Psoas muscle (tissue), 8 donors: ENCODE results near the gene KIAA2012. TPM values are rescaled to one million over a fixed set of nuclear protein-coding genes. Genes with fewer than 3 reads are reported as not detected.

Experiments
- ATAC-seq, 4 donors: fragments of 200-7000 bp; cut with Tn5 transposase; one replicate each; pipeline ENCODE4 v1.9.1; 2020; ENCODE audit warnings: moderate library complexity in 3 of 4, mild to moderate bottlenecking in 2 of 4
- DNase-seq, 2 donors: peaks; one replicate each; pipeline ENCODE4 v3.0.0-alpha.2; 2020
- H3K27ac ChIP-seq: fragments of 200-600 bp; one replicate; pipeline ENCODE4 v1.8.0; 2022
- H3K27me3 ChIP-seq, 3 donors: fragments of 200-600 bp in 1 of 3; one replicate each; pipeline versions ENCODE4 v1.6.1 to v1.8.0; 2013 to 2022; ENCODE audit warnings: low read length in 2 of 3, mild to moderate bottlenecking in 2 of 3, moderate library complexity in 1 of 3; ENCODE audit not compliant: insufficient read depth in 3 of 3
- H3K36me3 ChIP-seq, 2 donors: fragments of 200-600 bp in 1 of 2; one replicate each; pipeline versions ENCODE4 v1.6.1 to v1.8.0; 2013 to 2022; ENCODE audit warnings: low read depth in 1 of 2, mild to moderate bottlenecking in 1 of 2, moderate library complexity in 1 of 2; ENCODE audit not compliant: insufficient read depth in 1 of 2
- H3K4me1 ChIP-seq: fragments of 200-600 bp; one replicate; pipeline ENCODE4 v1.8.0; 2022
- H3K4me3 ChIP-seq: fragments of 200-600 bp; one replicate; pipeline ENCODE4 v1.8.0; 2022; ENCODE audit warnings: mild to moderate bottlenecking
- H3K9me3 ChIP-seq: fragments of 200-600 bp; one replicate; pipeline ENCODE4 v1.8.0; 2022
- WGBS, 3 donors: extraction: QIAGEN DNeasy Blood & Tissue Kit; methylation state at CpG; one replicate each; pipeline versions ENCODE4 v1.1.6 to v1.1.7; 2013; 5-methylcytosine and 5-hydroxymethylcytosine counted together
- intact Hi-C, 2 donors: fragments of 100-400 bp; cut with DNase I; formaldehyde crosslinking; loops; one replicate each; pipeline versions ENCODE4 v1.11.0 to v1.14.2; 2022
- polyA plus RNA-seq, 3 donors: library from polyadenylated mRNA; stranded (reverse); fragments of 200-250 nt; gene quantifications; one replicate each; pipeline ENCODE4 v1.2.3, GENCODE V29; 2013
- total RNA-seq, 4 donors: library from RNA; stranded (reverse); fragmentation: NEBNext Ultra II Directional in 2 of 4; extraction: Animal tissue kit (Norgen Biotek cat#: 25700) in 2 of 4; gene quantifications; one replicate each; pipeline versions ENCODE4 v1.2.1 to v1.2.4, GENCODE V29; 2021 to 2023
- TF ChIP-seq, protein P1 (sequence below): fragments of 200-600 bp; IDR thresholded peaks from one replicate; pipeline ENCODE4 v1.8.0; 2022; ENCODE audit warnings: antibody characterized with exemption
- donor health status: healthy with polysubstance abuse.
- donor health status: DM: no; HTN: no; CAD: no; lungs with moderate emphysema.
- donor health status: Bipolar disorder and iron deficiency.
- donor health status: healthy.
- donor health status: DM: yes; HTN: yes; CAD: no.
- donor health status: DM: no; HTN: no; CAD: no.
- donor health status: DM: no; HTN: no; CAD: no.
- donor health status: DM: yes; HTN: yes; CAD: no.

Gene KIAA2012
- total and polyA plus RNA-seq, 7 donors = 0.03 to 0.06 TPM; not detected in 5

DNA sequence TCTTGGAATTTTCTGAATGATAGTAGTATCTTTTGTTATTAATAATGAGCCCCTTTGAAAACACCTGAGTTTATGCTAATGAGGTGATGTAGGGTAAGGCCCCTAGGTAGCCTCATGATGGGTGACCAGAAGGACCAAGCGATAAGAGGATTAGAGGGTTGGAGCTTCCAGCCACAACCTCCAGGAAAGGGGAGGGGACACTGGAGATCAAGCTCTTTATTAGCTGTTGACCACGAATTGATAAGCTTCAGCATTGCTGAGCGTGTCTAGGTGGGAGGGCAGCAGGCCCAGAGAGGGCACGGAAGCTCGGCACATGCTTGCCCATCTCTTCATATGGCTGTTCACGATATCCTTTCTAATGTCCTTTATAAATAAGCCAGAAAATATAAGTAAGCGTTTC lies 39.0 kb downstream of the KIAA2012 start:
- H3K36me3 ChIP-seq = no peaks in the 10 kb centered on the region
- no peak for DNase-seq
- 87 to 97% (median 94%) methylated on average over 7 of the region's 7 CpGs for WGBS, 3 donors
- no peak for ATAC-seq
- no peak overlapping the region for H3K4me3 ChIP-seq
- H3K9me3 ChIP-seq = no peaks in the 10 kb centered on the region
- H3K4me1 ChIP-seq = peaks cover 20% of the 10 kb centered on the region
- intact Hi-C loops = no loop called here
- H3K27me3 ChIP-seq = no peaks in the 10 kb centered on the region
- TF ChIP-seq, protein P1, sequence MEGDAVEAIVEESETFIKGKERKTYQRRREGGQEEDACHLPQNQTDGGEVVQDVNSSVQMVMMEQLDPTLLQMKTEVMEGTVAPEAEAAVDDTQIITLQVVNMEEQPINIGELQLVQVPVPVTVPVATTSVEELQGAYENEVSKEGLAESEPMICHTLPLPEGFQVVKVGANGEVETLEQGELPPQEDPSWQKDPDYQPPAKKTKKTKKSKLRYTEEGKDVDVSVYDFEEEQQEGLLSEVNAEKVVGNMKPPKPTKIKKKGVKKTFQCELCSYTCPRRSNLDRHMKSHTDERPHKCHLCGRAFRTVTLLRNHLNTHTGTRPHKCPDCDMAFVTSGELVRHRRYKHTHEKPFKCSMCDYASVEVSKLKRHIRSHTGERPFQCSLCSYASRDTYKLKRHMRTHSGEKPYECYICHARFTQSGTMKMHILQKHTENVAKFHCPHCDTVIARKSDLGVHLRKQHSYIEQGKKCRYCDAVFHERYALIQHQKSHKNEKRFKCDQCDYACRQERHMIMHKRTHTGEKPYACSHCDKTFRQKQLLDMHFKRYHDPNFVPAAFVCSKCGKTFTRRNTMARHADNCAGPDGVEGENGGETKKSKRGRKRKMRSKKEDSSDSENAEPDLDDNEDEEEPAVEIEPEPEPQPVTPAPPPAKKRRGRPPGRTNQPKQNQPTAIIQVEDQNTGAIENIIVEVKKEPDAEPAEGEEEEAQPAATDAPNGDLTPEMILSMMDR = no peak
- no peak overlapping the region for H3K27ac ChIP-seq

DNA sequence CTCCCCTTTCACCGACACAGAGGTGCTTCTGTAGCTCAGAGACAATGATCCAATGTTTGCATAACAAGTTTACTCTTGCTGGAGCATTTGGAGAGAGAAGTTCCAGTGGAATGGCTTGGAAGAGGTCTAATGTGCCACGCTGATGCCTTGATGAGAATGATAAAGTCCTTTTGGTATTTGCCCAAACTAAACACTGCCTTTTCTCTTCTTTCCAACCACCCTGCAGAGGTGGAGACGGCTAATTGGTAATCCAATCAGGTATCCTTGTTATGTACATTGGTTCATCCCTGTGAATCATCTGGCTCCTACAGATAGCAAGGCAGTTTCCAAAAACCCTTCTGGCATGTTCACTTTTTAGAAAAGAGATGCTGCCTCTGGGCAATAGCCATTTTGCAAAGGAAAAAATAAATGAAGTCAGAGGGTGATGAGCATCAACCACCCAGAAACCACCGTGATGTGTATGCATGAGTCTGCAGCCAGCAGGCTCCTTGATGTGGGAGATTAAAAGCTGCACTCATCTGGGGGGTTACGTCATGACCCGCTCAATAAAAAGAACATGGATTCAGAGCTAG lies 40.6 kb downstream of the KIAA2012 start:
- no peak for ATAC-seq
- peaks cover 20% of the 10 kb centered on the region for H3K4me1 ChIP-seq
- WGBS, 3 donors = 67 to 75% (median 73%) methylated on average over 6 of the region's 6 CpGs

DNA sequence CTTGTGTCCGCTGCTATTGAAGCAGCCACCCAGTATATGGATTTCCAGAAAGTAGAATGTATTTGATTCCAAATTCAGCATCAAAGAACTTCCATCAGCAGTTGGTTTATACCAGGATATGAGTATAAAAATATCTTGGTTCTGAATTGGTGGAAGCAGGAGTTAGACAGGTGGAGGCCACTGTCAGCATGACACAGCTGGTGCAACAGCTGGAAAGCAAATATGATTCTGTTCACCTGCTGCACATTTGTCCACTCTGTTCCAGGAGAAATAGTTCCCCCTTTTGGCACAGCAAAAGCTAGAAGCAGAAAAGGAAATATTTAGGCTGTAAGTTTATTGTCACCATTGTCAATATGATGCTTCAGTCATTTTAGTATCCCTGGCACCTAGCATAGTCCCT lies 41.2 kb downstream of the KIAA2012 start:
- TF ChIP-seq, protein P1 = no peak
- H3K27ac ChIP-seq = no peak overlapping the region
- no peaks in the 10 kb centered on the region for H3K27me3 ChIP-seq
- no peak for DNase-seq
- H3K9me3 ChIP-seq = no peaks in the 10 kb centered on the region
- no peak overlapping the region for H3K4me3 ChIP-seq
- intact Hi-C loops = no loop called here
- H3K36me3 ChIP-seq = no peaks in the 10 kb centered on the region
- H3K4me1 ChIP-seq = peaks cover 17% of the 10 kb centered on the region
- 73 to 93% (median 82%) methylated on average over 1 of the region's 1 CpG for WGBS, 3 donors
- no peak for ATAC-seq

More for the DNA sequence above, 40.6 kb downstream of the KIAA2012 start:
- no peak overlapping the region for H3K4me3 ChIP-seq
- no peaks in the 10 kb centered on the region for H3K36me3 ChIP-seq
- no peak for DNase-seq
- H3K27ac ChIP-seq = no peak overlapping the region
- H3K9me3 ChIP-seq = no peaks in the 10 kb centered on the region
- intact Hi-C loops = no loop called here
- no peaks in the 10 kb centered on the region for H3K27me3 ChIP-seq
- TF ChIP-seq, protein P1 = no peak

- Histone ChIP-seq H3K4me3 (no peak overlapping the region), H3K27me3 (no peaks in the 10 kb centered on the region), H3K27ac (no peak overlapping the region), H3K4me1 (peaks cover 12% of the 10 kb centered on the region), H3K9me3 (no peaks in the 10 kb centered on the region), H3K36me3 (no peaks in the 10 kb centered on the region)
- intact Hi-C loops = no loop called here
- DNase-seq (no peak), ATAC-seq (no peak)
- 91 to 95% (median 92%) methylated on average over 1 of the region's 1 CpG for WGBS, 3 donors
- TF ChIP-seq, protein P1 = no peak
Measured at GRCh38 chr2:202114795-202115194, 41.7 kb downstream of the KIAA2012 start.

DNA sequence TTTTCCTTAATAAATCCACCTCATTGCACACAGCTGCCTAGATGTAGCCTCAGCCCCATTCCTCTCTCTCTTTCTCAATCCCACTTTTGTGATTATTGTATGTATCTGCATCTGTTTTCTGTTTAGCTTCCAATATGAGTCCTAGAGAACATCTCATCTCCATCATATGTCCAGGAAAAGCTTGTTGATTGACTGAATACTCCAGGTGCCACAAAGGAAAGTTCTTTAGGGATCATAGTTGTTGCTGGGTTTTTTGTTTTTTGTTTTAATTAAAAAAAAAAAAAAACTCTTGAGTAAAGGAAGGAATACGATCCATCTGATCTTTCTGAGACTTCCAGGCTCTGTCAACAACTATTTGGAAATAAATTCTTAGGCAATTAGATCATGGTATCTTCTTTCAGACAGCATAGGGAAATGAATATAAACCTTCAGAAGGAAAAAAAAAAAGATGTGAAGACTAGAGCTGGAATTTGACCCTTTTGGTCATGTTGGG lies 42.5 kb downstream of the KIAA2012 start:
- Histone ChIP-seq H3K27ac (no peak overlapping the region), H3K4me1 (peaks cover 12% of the 10 kb centered on the region), H3K9me3 (peaks cover under 1% of the 10 kb centered on the region), H3K4me3 (no peak overlapping the region), H3K36me3 (no peaks in the 10 kb centered on the region), H3K27me3 (no peaks in the 10 kb centered on the region)
- TF ChIP-seq, protein P1 = no peak
- 3 to 14% (median 13%) methylated on average over 1 of the region's 1 CpG for WGBS, 3 donors
- intact Hi-C loops = no loop called here
- ATAC-seq (peak; percentile 53 to 81 (median 64)), DNase-seq (no peak)
